Liver (tissue), 3 donors: ENCODE results near the gene WNK2.

Experiments used
- CTCF ChIP-seq: fragments of 150-350 bp; IDR thresholded peaks from 2 replicates; pipeline ENCODE4 v1.5.1; 2017; ENCODE audit warnings: improper control_type of control experiment, low read depth, low read length; ENCODE audit not compliant: missing input control
- EGR1 ChIP-seq, 2 donors: IDR thresholded peaks; 2 replicates each; pipeline ENCODE4 v1.6.1; 2016 to 2018; ENCODE audit warnings: antibody characterized with exemption in 2 of 2, low read depth in 2 of 2
- MAX ChIP-seq: IDR thresholded peaks from 2 replicates; pipeline ENCODE4 v1.6.1; 2016; ENCODE audit warnings: antibody characterized with exemption
- RAD21 ChIP-seq, 2 donors: IDR thresholded peaks; 2 replicates each; pipeline ENCODE4 v1.6.1; 2016; ENCODE audit warnings: antibody characterized with exemption in 2 of 2, mild to moderate bottlenecking in 2 of 2
- REST ChIP-seq: IDR thresholded peaks from 2 replicates; pipeline ENCODE4 v1.6.1; 2016; ENCODE audit warnings: antibody characterized with exemption, mild to moderate bottlenecking
- RXRA ChIP-seq, 2 donors: IDR thresholded peaks; 2 replicates each; pipeline ENCODE4 v1.6.1; 2017 to 2018; ENCODE audit warnings: antibody characterized with exemption in 2 of 2, mild to moderate bottlenecking in 1 of 2
- donor health status: healthy.
- donor health status: healthy.

DNA sequence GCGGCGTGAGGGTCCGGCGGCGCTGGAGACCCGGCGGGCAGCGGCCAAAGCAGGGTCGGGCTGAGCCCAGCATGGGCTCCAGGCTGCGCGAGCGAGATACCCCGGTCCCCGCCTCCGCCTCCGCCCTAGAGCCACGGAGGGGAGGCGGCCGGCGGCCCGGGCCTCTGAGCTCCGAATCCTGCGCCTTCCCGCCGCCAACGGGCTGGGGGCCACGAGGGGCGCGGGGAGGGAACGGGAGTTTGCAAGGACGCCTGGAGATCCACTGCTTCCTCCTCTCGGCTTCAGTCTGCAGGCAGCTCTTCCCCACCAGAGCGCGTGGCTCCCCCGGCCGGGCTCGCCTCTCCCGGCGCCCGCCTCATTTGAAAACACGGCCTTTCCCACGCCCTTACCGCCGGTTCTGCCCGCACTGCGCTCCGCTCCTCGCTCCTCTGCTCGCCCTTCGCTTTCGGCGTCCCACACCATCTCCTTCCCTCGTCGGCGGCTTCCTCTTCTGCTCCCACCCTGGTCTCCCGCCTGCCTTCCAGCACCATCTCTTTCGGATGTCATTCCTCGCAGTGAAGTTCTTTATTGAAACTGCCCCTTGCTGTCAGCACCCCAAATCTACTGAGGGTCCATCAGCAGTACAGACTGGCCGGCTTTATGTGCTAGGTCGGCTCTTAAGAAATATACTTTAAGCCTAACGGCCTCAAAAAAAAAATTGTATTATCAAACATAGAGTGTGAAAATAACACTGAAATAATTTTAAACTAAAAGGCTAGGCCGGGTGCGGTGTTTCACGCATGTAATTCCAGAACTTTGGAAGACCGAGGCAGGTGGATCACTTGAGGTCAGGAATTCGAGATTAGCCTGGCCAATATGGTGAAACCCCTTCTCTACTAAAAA is 162.5 kb downstream of the WNK2 start:
- TF ChIP-seq REST (no peak), CTCF (no peak), MAX (no peak), EGR1 (IDR thresholded peaks at IDR 0.05; ENCODE audit: low read depth in 2 of 2) (no peak), RXRA (IDR thresholded peaks at IDR 0.05) (no peak), RAD21 (IDR thresholded peaks at IDR 0.05) (no peak)
